ENCODE results near the gene ACOT7. TPM values are rescaled to one million over a fixed set of nuclear protein-coding genes. Genes with fewer than 3 reads are reported as not detected.
"Not testable (repeated sequence)": the region's sequence is repeated elsewhere in the genome, so short reads cannot be mapped to it uniquely, and the experiment has no call there.

The ACOT7 gene
- polyA plus RNA-seq, 1 donor: 28.1 TPM

DNA sequence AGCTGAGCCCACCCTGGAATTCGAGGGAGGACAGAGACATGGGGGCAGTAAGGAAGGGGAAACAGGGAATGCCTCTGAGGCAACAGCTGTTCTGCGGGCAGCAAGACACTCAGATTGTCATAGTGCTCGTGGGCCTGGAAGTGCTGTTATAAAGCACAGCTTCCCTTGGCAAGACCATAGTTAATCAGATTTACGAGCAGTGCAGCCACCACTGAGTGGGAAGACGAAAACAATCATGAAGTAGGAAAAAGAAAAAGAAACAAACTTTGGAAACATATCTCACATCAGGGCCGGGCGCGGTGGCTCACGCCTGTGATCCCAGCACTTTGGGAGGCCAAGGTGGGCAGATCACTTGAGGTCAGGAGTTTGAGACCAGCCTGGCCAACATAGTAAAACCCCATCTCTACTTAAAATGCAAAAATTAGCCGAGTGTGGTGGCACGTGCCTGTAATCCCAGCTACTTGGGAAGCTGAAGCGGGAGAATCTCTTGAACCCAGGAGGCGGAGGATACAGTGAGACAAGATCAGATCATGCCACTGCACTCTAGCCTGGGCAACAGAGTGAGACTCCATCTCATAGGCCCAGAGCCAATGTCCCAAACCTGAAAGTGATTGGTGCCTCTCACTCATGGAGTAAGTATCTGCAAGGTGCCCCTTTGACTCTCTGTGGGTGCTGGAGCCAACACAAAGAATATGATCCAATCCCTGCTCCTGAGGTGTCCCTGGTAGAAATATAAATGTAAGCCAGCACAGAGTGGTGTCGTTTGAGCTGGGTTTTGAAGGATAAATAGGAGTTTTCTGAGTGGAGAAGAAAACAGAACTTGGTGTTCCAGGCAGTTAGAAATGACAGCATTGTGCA lies 77.1 kb downstream of the ACOT7 start:
- no peak for DNase-seq

- DNase-seq: no peak
Observed at GRCh38 chr1:6314503-6314902, 79.1 kb downstream of the ACOT7 start.

GRCh38 chr1:6313393-6314200 lies 80.0 kb downstream of the ACOT7 start:
- no peak for DNase-seq

GRCh38 chr1:6310116-6310848 lies 83.3 kb downstream of the ACOT7 start:
- DNase-seq: no peak

DNA sequence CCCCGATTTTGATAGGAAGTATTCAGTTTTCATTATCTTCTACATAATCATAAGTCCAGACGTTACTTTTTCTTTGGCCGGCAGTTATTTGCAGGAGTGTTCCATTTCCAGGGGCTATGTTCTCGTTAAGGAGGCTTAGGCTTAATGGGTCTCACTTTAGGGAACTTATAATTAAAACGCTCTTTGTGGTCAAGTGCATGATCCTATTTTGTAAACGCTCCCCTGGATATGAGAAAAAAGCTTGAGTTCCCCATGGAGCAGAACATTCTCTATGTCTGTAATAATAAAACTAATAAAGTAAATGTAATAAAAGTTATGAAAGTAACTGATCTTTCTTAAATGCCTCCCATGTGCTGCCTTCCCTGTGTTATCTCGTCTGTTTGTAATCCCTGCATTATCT lies 84.0 kb downstream of the ACOT7 start:
- no peak for DNase-seq

DNA sequence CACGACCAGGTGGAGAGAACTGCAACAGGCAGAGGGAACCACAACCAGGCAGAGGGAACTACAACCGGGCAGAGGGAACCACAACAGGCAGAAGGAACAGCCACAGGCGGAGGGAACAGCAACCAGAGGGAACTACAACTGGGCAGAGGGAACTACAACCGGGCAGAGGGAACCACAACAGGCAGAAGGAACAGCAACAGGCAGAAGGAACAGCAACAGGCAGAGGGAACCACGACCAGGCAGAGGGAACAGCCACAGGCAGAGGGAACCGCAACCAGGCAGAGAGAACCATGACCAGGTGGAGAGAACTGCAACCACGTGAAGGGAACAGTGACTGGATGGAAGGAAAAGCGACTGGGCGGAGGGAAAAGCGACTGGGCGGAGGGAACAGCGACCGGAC lies 85.1 kb downstream of the ACOT7 start:
- DNase-seq: no peak

DNA sequence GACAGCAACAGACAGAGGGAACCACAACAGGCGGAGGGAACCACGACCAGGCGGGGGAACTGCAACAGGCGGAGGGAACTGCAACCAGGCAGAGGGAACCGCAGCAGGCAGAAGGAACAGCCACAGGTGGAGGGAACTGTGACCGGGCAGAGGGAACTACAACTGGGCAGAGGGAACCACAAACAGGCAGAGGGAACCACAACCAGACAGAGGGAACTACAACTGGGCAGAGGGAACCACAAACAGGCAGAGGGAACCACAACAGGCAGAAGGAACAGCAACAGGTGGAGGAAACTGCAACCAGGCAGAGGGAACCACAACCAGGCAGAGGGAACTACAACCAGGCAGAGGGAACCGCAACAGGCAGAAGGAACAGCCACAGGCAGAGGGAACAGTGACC lies 85.9 kb downstream of the ACOT7 start:
- DNase-seq: not testable (repeated sequence)

GRCh38 chr1:6307099-6307498 lies 86.5 kb downstream of the ACOT7 start:
- DNase-seq: no peak

DNA sequence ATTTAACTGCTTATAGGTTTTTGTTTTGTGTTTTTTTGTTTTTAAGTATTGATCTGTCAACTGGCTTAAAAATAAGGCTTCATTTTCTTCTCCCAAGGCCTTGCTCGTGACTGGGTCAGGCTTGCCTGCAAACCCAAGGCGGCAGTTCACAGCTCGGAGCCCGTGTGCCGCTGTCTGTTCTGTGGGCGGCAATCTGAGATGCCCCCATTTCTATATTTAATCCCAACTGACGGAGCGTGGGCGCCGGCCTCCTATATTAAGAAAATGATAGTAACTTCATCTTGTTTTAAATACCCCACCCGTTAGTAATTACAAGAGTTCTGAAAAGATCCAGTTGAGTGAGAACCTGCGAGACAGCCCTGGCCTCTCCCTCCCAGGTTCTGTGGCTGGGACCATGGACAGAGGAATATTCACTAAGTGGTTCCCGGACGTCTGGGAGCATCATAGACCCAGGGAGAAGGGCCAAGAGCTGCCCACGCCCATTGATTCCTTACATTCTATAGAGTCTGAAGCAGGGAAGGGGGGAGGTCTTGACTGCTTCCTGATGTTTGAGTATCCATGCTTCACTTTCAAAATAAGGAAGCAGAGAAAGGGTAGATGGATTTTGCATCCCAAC lies 90.1 kb downstream of the ACOT7 start:
- no peak for DNase-seq

GRCh38 chr1:6302568-6302967 lies 91.0 kb downstream of the ACOT7 start:
- DNase-seq: no peak

- DNase-seq: no peak
Observed at GRCh38 chr1:6301526-6301925, 92.0 kb downstream of the ACOT7 start.

- no peak for DNase-seq
Observed at GRCh38 chr1:6300342-6301048, 93.1 kb downstream of the ACOT7 start.

- DNase-seq: no peak
Observed at GRCh38 chr1:6299557-6300165, 93.9 kb downstream of the ACOT7 start.

- DNase-seq: no peak
Observed at GRCh38 chr1:6298940-6299465, 94.6 kb downstream of the ACOT7 start.

DNA sequence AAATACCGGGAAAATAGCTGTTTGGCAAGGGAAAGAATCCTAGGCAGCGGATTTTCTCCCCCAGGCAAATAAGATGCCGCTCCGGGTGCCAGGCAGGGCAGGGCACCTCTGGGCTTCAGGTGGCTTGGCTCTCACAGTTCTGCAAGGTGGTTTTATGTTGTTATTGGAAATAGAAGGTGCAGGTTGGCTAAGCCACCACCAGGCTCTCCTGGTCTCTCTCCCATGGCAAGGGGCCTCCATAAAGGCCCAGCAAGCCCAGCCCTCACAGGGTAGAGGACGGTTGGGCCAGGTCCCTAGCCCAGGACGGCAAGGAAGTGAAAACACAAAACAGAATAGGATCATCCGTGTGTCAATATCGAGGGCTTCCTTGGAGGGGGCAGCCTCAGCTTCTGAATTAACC lies 95.0 kb downstream of the ACOT7 start:
- DNase-seq: no peak

GRCh38 chr1:6295910-6296309 lies 97.7 kb downstream of the ACOT7 start:
- no peak for DNase-seq

DNA sequence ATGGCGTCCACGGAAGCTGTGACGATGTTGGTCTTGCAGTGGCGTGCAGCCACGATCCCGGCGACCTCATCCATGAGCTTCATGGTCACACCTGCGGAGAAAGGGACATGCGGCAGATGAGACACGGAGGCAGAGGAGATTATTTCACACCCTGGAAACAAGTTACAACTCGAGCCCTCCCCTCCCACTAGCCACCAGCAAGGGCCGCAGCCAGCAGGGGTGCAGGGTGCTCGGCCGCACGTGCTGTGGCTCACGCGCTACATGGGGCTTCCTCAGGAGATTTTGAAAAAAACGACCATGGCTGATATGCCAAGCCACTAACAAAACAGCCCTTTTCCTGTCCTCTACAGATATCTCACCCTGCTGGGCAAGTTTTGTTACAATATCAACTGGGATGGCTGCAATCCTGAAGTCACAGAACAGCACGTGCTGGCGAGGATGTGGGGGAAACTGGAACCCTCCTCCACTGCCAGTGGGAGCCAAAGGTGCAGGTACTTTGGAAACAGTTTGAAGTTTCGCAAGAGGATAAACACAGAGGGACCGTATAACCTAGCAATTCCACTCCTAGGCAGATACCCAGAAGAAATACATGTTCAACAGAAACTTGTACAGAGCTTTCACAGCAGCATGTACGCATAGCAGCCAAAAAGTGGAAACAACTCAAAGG lies 98.5 kb downstream of the ACOT7 start:
- DNase-seq: no peak

DNA sequence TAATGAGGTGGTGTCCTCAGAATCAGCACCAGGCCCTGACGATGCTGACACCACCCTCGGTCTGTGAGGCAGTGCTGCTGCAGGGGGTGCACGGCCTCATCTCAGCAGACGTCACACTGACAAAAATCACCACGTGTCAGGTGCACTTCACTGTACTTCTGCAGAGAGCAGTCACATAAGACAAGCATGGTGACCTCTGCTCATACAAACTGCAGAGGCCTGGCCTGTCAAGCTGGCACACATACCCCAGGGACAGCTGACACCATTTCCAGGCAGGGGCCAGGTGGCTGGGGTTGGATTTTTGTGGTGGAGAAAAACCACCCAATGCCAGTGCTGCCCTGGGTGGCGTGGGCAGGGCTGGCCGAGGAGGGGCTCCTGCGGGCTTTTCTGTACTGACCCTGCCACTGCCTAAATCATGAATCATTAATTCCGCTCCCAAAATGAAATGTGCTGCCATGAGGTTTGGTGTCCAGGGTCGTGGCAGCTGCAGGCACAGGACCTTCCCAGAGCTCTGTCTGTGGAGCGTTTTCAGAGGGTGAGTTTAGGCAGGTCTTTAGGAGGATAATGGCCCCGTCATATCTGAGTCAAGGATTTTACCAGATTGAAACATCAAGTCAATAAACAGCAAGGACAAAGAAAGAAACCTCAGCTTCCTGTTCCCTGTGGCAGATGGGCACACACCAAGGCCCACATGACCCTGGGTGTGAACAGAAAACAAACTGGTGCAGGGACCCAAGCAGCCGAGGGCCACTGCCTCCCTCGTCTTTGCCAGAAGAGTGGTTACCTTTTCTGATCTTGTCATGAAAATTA lies 99.3 kb downstream of the ACOT7 start:
- DNase-seq: no peak

DNA sequence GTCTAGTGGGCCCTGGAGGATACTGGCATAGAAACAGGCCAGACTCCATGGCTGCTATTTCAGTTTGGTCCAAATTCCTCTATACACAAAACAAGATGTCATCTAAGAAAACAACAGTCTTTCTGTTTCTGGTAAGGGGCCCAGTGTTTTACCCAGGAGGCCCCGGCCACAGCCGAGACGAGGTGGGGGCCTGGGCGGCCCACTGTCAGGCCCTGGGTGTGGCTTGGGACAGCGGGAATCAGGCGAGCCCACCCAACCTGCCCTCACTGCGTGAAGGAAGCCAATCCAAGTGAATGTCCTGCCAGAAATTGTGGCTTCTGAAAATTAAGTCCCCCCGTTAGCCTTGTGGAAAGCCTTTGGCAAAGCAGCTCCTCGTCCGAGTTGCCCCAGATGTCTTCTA lies 101.5 kb downstream of the ACOT7 start:
- no peak for DNase-seq

All from left kidney (tissue), 2 donors.